HEK293T (cell line): ENCODE data around the gene GLIPR2.
"Not testable (repeated sequence)": the region's sequence is repeated elsewhere in the genome, so short reads cannot be mapped to it uniquely, and the experiment has no call there.

Source experiments
- CTCF ChIA-PET: fragments of 350-600 bp; formaldehyde crosslinking; extraction: SDS; loops from one replicate; lab custom pipeline; 2021; ENCODE audit warnings: antibody characterized with exemption, inconsistent platforms; lab: Yijun Ruan, JAX
- POLR2A ChIA-PET: fragments of 350-600 bp; formaldehyde crosslinking; extraction: SDS; loops from one replicate; lab custom pipeline; 2020; ENCODE audit warnings: antibody characterized with exemption, inconsistent platforms; lab: Yijun Ruan, JAX
- DNase-seq: peaks from one replicate; pipeline ENCODE4 v3.0.0; 2012; ENCODE audit warnings: mixed read lengths; ENCODE audit errors: extremely low spot score
- ARNT ChIP-seq: fragments of 450-650 bp; IDR thresholded peaks from 2 replicates; pipeline ENCODE4 v1.6.1; 2017; ENCODE audit warnings: mild to moderate bottlenecking
- BHLHE40 ChIP-seq: fragments of 450-650 bp; IDR thresholded peaks from 2 replicates; pipeline ENCODE4 v1.6.1; 2016; ENCODE audit warnings: mild to moderate bottlenecking, moderate library complexity, borderline replicate concordance
- ELF4 ChIP-seq: fragments of 450-650 bp; IDR thresholded peaks from 2 replicates; pipeline ENCODE4 v1.6.1; 2017; ENCODE audit warnings: antibody characterized with exemption
- FOXA1 ChIP-seq: fragments of 450-650 bp; IDR thresholded peaks from 2 replicates; pipeline ENCODE4 v1.6.1; 2016; ENCODE audit warnings: mild to moderate bottlenecking
- FOXK2 ChIP-seq: fragments of 450-650 bp; IDR thresholded peaks from 2 replicates; pipeline ENCODE4 v1.6.1; 2016; ENCODE audit warnings: mild to moderate bottlenecking
- FOXM1 ChIP-seq: fragments of 450-650 bp; IDR thresholded peaks from 2 replicates; pipeline ENCODE4 v1.6.1; 2017; ENCODE audit warnings: mild to moderate bottlenecking, borderline replicate concordance
- HDGF ChIP-seq: fragments of 450-650 bp; IDR thresholded peaks from 2 replicates; pipeline ENCODE4 v1.6.1; 2017; ENCODE audit warnings: antibody characterized with exemption, borderline replicate concordance
- L3MBTL2 ChIP-seq: fragments of 450-650 bp; conservative IDR thresholded peaks from 2 replicates; pipeline ENCODE4 v1.6.1; 2016; ENCODE audit warnings: mild to moderate bottlenecking
- LEF1 ChIP-seq: fragments of 450-650 bp; IDR thresholded peaks from 2 replicates; pipeline ENCODE4 v1.6.1; 2017; ENCODE audit warnings: mild to moderate bottlenecking, borderline replicate concordance
- NFRKB ChIP-seq: fragments of 450-650 bp; IDR thresholded peaks from 2 replicates; pipeline ENCODE4 v1.6.1; 2016; ENCODE audit warnings: mild to moderate bottlenecking, moderate library complexity
- SP1 ChIP-seq: fragments of 450-650 bp; IDR thresholded peaks from 2 replicates; pipeline ENCODE4 v1.6.1; 2017
- SUZ12 ChIP-seq: fragments of 450-650 bp; IDR thresholded peaks from 2 replicates; pipeline ENCODE4 v1.6.1; 2016; ENCODE audit warnings: mild to moderate bottlenecking
- TARDBP ChIP-seq: fragments of 450-650 bp; IDR thresholded peaks from 2 replicates; pipeline ENCODE4 v1.6.1; 2016
- ZNF384 ChIP-seq: fragments of 450-650 bp; IDR thresholded peaks from 2 replicates; pipeline ENCODE4 v1.6.1; 2016
- TF ChIP-seq, protein P1 (sequence below): fragments of 450-650 bp; IDR thresholded peaks from 2 replicates; pipeline ENCODE4 v1.6.1; 2016

Gene GLIPR2

GRCh38 chr9:36173861-36174260, 37.3 kb downstream of the GLIPR2 start:
- TF ChIP-seq LEF1 (no peak), SUZ12 (no peak), FOXK2 (no peak), FOXA1 (no peak), NFRKB (no peak), TARDBP (no peak)
- ChIA-PET POLR2A (interaction anchor here (1.6 kb wide), 1 partner anchor 17 kb away, joined by 4 read pairs; no protein-coding TSS in a partner anchor), CTCF (no interaction called here)
- DNase-seq: no peak

DNA sequence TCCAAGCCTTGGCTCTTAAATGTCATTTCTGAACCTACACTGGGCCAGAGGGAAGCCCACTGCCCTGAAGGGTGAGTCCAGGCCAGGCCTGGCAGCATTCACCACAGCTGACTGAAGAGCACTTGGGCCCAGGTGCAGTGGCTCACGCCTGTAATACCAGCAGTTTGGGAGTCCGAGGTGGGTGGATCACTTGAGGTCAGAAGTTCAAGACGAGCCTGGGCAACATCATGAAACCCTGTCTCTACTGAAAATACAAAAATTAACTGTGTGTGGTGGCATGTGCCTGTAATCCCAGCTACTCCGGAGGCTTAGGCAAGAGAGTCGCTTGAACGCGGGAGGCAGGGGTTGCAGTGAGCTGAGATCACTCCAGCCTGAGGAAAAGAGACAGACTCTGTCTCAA, 37.7 kb downstream of the GLIPR2 start:
- POLR2A ChIA-PET: interaction anchor here (1.6 kb wide), 1 partner anchor 16 kb away, joined by 4 read pairs; no protein-coding TSS in a partner anchor
- CTCF ChIA-PET: no interaction called here
- DNase-seq: no peak
- TF ChIP-seq FOXA1 (no peak), LEF1 (no peak), BHLHE40 (no peak), ELF4 (no peak)
- TF ChIP-seq, protein P1, sequence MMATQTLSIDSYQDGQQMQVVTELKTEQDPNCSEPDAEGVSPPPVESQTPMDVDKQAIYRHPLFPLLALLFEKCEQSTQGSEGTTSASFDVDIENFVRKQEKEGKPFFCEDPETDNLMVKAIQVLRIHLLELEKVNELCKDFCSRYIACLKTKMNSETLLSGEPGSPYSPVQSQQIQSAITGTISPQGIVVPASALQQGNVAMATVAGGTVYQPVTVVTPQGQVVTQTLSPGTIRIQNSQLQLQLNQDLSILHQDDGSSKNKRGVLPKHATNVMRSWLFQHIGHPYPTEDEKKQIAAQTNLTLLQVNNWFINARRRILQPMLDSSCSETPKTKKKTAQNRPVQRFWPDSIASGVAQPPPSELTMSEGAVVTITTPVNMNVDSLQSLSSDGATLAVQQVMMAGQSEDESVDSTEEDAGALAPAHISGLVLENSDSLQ: no peak

DNA sequence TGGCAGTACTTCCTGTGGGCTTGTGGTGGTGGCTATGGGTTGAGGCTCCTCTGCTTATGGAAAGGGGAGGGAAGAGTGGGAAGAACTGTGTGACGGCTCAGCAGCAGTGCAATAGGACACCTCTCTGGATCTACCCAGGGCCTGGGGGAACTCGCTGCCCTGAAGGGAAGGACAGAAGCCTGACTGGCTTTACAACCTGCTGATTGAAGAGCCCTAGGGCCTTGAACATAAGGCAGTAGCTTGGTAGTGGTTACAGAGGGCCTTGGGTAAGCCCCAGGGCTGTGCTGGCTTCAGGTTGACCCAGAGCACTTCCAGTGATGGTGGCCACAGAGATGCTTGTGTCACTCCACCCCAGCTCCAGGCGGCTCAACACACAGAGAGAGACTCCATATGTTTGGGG, 38.2 kb downstream of the GLIPR2 start:
- CTCF ChIA-PET: no interaction called here
- POLR2A ChIA-PET: interaction anchor here (1.6 kb wide), 1 partner anchor 16 kb away, joined by 4 read pairs; no protein-coding TSS in a partner anchor
- no peak for TF ChIP-seq ARNT
- TF ChIP-seq HDGF: no peak
- TF ChIP-seq, protein P1: no peak
- no peak for TF ChIP-seq ZNF384
- no peak for TF ChIP-seq NFRKB
- TF ChIP-seq TARDBP: no peak
- TF ChIP-seq L3MBTL2: no peak
- TF ChIP-seq FOXA1: no peak
- TF ChIP-seq LEF1: no peak
- no peak for TF ChIP-seq FOXK2
- DNase-seq: no peak

DNA sequence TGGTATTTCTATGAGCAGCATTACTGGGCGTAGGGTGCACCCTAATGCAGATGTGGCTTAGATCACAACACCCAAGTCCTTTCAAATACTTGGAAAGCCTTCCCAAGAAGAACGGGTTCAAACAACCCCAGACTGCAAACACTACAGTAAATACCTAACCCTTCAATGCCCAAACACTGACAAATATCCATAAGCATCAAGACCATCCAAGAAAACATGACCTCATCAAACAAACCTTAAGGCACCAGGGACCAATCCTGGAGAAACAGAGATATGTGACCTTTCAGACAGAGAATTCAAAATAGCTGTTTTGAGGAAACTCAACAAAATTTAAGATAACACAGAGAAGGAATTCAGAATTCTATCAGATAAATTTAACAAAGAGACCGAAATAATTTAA, 38.7 kb downstream of the GLIPR2 start:
- POLR2A ChIA-PET, CTCF ChIA-PET, DNase-seq: not testable (repeated sequence)

- POLR2A ChIA-PET, CTCF ChIA-PET, DNase-seq: not testable (repeated sequence)
Observed at GRCh38 chr9:36176496-36176895, 40.0 kb downstream of the GLIPR2 start.

DNA sequence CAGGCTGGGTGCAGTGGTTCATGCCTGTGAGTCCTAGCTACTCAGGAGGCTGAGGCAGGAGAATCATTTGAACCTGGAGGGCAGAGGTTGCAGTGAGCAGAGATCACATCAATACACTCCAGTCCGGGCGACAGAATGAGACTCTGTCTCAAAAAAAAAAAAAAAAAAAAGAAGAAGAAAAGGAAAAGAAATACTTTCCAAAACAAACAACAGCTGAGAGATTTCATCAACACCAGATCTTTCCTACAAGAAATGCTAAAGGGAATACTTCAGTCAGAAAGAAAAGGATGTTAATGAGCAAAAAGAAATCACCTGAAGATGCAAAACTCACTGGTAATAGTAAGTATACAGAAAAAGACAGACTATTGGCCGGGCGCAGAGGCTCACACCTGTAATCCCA, 41.0 kb downstream of the GLIPR2 start:
- CTCF ChIA-PET: no interaction called here
- POLR2A ChIA-PET: no interaction called here
- TF ChIP-seq TARDBP (no peak), NFRKB (no peak), BHLHE40 (no peak), SP1 (no peak), ARNT (no peak), ELF4 (no peak), ZNF384 (no peak), FOXK2 (no peak), FOXM1 (no peak)
- no peak for DNase-seq

DNA sequence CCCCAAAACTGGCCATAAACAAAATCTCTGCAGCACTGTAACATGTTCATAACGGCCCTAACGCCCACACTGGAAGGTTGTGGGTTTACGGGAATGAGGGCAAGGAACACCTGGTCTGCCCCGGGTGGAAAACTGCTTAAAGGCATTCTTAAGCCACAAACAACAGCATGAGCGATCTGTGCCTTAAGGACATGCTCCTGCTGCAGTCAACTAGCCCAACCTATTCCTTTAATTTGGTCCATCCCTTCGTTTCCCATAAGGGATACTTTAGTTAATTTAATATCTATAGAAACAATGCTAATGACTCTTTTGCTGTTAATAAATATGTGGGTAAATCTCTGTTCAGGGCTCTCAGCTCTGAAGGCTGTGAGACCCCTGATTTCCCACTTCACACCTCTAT, 43.7 kb downstream of the GLIPR2 start:
- POLR2A ChIA-PET, CTCF ChIA-PET, DNase-seq: not testable (repeated sequence)

DNA sequence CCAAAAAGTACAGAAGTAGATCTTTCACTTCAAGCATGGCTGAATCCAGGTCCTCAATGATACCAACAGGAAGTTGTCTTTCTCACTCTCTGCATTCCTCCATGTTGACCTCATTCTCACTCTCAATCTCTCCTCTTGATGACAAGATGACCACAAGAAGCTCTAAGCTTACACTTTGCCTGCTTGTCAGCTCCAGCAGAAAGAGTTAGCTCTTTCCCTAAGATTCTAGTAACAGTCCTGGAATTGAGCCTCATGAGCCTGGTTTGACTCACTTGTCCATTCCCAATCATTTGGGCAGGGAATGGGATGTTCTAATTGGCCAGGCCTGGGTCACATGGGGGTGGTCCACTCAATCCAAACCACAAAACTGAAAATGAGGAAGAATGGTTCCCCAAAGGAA, 50.9 kb downstream of the GLIPR2 start:
- no peak for DNase-seq
- CTCF ChIA-PET: no interaction called here
- POLR2A ChIA-PET: no interaction called here

DNA sequence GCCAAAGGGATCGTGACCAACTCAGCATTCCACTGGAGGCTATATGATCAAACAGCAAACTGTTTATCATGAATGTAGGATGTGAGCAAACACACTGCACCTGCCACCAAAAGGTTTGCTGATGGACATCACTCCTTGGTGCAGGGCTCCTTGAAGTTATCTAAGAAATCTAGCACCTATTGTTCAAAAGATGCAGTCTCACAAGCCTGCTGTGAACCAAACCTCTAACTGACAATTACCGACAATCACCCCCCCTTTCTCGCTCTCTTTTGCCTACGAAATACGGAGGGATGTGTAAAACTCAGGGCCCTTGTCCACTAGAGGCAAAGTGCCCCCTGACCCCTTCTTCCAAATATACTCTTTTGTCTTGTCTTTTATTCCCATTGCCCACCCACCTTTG, 51.7 kb downstream of the GLIPR2 start:
- TF ChIP-seq, protein P1: no peak
- TF ChIP-seq ARNT (no peak), ELF4 (no peak)
- DNase-seq: no peak
- ChIA-PET CTCF (no interaction called here), POLR2A (no interaction called here)

More for the DNA sequence above, 50.9 kb downstream of the GLIPR2 start:
- TF ChIP-seq HDGF: no peak
- no peak for TF ChIP-seq SUZ12
- no peak for TF ChIP-seq FOXM1
- TF ChIP-seq ELF4: no peak
